HEK293 (cell line): ENCODE data around the gene DDX51.

ENCODE experiments used
- CTCF ChIA-PET: fragments of 350-600 bp; formaldehyde crosslinking; extraction: SDS; loops from one replicate; lab custom pipeline; 2021; ENCODE audit warnings: antibody characterized with exemption; lab: Yijun Ruan, JAX
- POLR2A ChIA-PET: fragments of 300-600 bp; formaldehyde crosslinking; extraction: SDS; loops from one replicate; lab custom pipeline; 2020; ENCODE audit warnings: antibody characterized with exemption, inconsistent platforms; lab: Yijun Ruan, JAX
- H3K27ac ChIP-seq: fragments of 200-500 bp; sonication (Bioruptor generic); 2 replicates; pipeline ENCODE4 v1.5.1; 2014; ENCODE audit warnings: low read depth, low read length, control low read depth, inconsistent platforms; ENCODE audit errors: extremely low read depth
- H3K36me3 ChIP-seq, 2 experiments: fragments of 200-500 bp in 1 of 2; sonication (Bioruptor generic) in 1 of 2; 1 replicate in 1 of 2; 2 replicates in 1 of 2; pipeline ENCODE4 v1.5.1; 2014 to 2017; ENCODE audit warnings: inconsistent platforms in 2 of 2, low read length in 2 of 2; ENCODE audit not compliant: control insufficient read depth in 2 of 2, insufficient read depth in 1 of 2
- H3K4me1 ChIP-seq: fragments of 200-500 bp; sonication (Bioruptor generic); 2 replicates; pipeline ENCODE4 v1.5.1; 2014; ENCODE audit warnings: mild to moderate bottlenecking, low read length, inconsistent platforms; ENCODE audit not compliant: control insufficient read depth, insufficient read depth
- H3K4me3 ChIP-seq: 2 replicates; pipeline ENCODE4 v1.5.1; 2011; ENCODE audit warnings: low read depth, mild to moderate bottlenecking, control low read depth, low read length, moderate library complexity
- H3K9me3 ChIP-seq: fragments of 200-500 bp; sonication (Bioruptor generic); 2 replicates; pipeline ENCODE4 v1.5.1; 2014; ENCODE audit warnings: low read depth, low read length, inconsistent platforms; ENCODE audit not compliant: control insufficient read depth, insufficient read depth
- AEBP2 ChIP-seq: fragments of 450-650 bp; formaldehyde crosslinking; IDR thresholded peaks from 2 replicates; pipeline ENCODE4 v1.5.1; 2016; ENCODE audit warnings: missing biosample characterization, missing genetic modification characterization, borderline replicate concordance
- CTCF ChIP-seq: fragments of 450-650 bp; formaldehyde crosslinking; IDR thresholded peaks from 2 replicates; pipeline ENCODE4 v1.5.1; 2016; ENCODE audit warnings: missing biosample characterization, missing genetic modification characterization
- ELK4 ChIP-seq: IDR thresholded peaks from 2 replicates; pipeline ENCODE4 v1.6.1; 2011; ENCODE audit warnings: mild to moderate bottlenecking, low read depth, low read length, borderline replicate concordance
- HOXC10 ChIP-seq: sonication (generic); formaldehyde crosslinking; IDR thresholded peaks from 2 replicates; pipeline ENCODE4 v1.8.1; 2023; ENCODE audit warnings: mild to moderate bottlenecking, missing genetic modification reagents
- KLF1 ChIP-seq: fragments of 450-650 bp; formaldehyde crosslinking; IDR thresholded peaks from 2 replicates; pipeline ENCODE4 v1.5.1; 2016; ENCODE audit warnings: missing biosample characterization, missing genetic modification characterization
- KLF10 ChIP-seq: fragments of 450-650 bp; IDR thresholded peaks from 2 replicates; pipeline ENCODE4 v1.5.1; 2018; ENCODE audit warnings: missing biosample characterization, mild to moderate bottlenecking, missing genetic modification characterization
- KLF17 ChIP-seq: fragments of 450-650 bp; formaldehyde crosslinking; IDR thresholded peaks from 2 replicates; pipeline ENCODE4 v1.5.1; 2016; ENCODE audit warnings: missing biosample characterization, missing genetic modification characterization
- KLF8 ChIP-seq: fragments of 450-650 bp; formaldehyde crosslinking; IDR thresholded peaks from 2 replicates; pipeline ENCODE4 v1.5.1; 2016; ENCODE audit warnings: missing biosample characterization, missing genetic modification characterization
- MZF1 ChIP-seq: fragments of 450-650 bp; formaldehyde crosslinking; IDR thresholded peaks from 2 replicates; pipeline ENCODE4 v1.5.1; 2017; ENCODE audit warnings: missing biosample characterization, missing genetic modification characterization, borderline replicate concordance
- PATZ1 ChIP-seq: fragments of 450-650 bp; formaldehyde crosslinking; IDR thresholded peaks from 2 replicates; pipeline ENCODE4 v1.5.1; 2016; ENCODE audit warnings: missing biosample characterization, missing genetic modification characterization
- PRDM1 ChIP-seq: fragments of 450-650 bp; formaldehyde crosslinking; IDR thresholded peaks from 2 replicates; pipeline ENCODE4; 2016; ENCODE audit warnings: missing biosample characterization, missing genetic modification characterization
- SP2 ChIP-seq: fragments of 450-650 bp; formaldehyde crosslinking; IDR thresholded peaks from 2 replicates; pipeline ENCODE4 v1.5.1; 2016; ENCODE audit warnings: missing biosample characterization, missing genetic modification characterization
- SP3 ChIP-seq: fragments of 450-650 bp; formaldehyde crosslinking; IDR thresholded peaks from 2 replicates; pipeline ENCODE4 v1.5.1; 2016; ENCODE audit warnings: missing biosample characterization, missing genetic modification characterization
- ZBTB6 ChIP-seq: fragments of 450-650 bp; formaldehyde crosslinking; IDR thresholded peaks from 2 replicates; pipeline ENCODE4 v1.5.1; 2017; ENCODE audit warnings: missing biosample characterization, missing genetic modification characterization
- ZBTB8A ChIP-seq: fragments of 450-650 bp; formaldehyde crosslinking; IDR thresholded peaks from 2 replicates; pipeline ENCODE4 v1.5.1; 2016; ENCODE audit warnings: missing biosample characterization, missing genetic modification characterization
- ZIC2 ChIP-seq: fragments of 450-650 bp; formaldehyde crosslinking; IDR thresholded peaks from 2 replicates; pipeline ENCODE4 v1.5.1; 2016; ENCODE audit warnings: missing biosample characterization, missing genetic modification characterization
- ZNF121 ChIP-seq: fragments of 450-650 bp; formaldehyde crosslinking; IDR thresholded peaks from 2 replicates; pipeline ENCODE4 v1.5.1; 2016; ENCODE audit warnings: missing biosample characterization, missing genetic modification characterization
- ZNF211 ChIP-seq: fragments of 450-650 bp; formaldehyde crosslinking; IDR thresholded peaks from 2 replicates; pipeline ENCODE4 v1.5.1; 2016; ENCODE audit warnings: low read depth, missing biosample characterization, missing genetic modification characterization
- ZNF324 ChIP-seq: fragments of 450-650 bp; formaldehyde crosslinking; IDR thresholded peaks from 2 replicates; pipeline ENCODE4 v1.5.1; 2016; ENCODE audit warnings: missing biosample characterization, missing genetic modification characterization
- ZNF391 ChIP-seq: fragments of 450-650 bp; formaldehyde crosslinking; IDR thresholded peaks from 2 replicates; pipeline ENCODE4 v1.5.1; 2016; ENCODE audit warnings: low read depth, missing biosample characterization, missing genetic modification characterization, borderline replicate concordance
- ZNF514 ChIP-seq: fragments of 450-650 bp; formaldehyde crosslinking; IDR thresholded peaks from 2 replicates; pipeline ENCODE4 v1.5.1; 2016; ENCODE audit warnings: missing biosample characterization, missing genetic modification characterization
- ZNF600 ChIP-seq: fragments of 450-650 bp; formaldehyde crosslinking; IDR thresholded peaks from 2 replicates; pipeline ENCODE4 v1.5.1; 2016; ENCODE audit warnings: missing biosample characterization, missing genetic modification characterization
- ZNF629 ChIP-seq: fragments of 450-650 bp; formaldehyde crosslinking; IDR thresholded peaks from 2 replicates; pipeline ENCODE4 v1.5.1; 2017; ENCODE audit warnings: missing biosample characterization, missing genetic modification characterization
- ZNF692 ChIP-seq: fragments of 450-650 bp; formaldehyde crosslinking; IDR thresholded peaks from 2 replicates; pipeline ENCODE4 v1.5.1; 2016; ENCODE audit warnings: missing biosample characterization, missing genetic modification characterization
- ZSCAN30 ChIP-seq: fragments of 450-650 bp; IDR thresholded peaks from 2 replicates; pipeline ENCODE4 v1.5.1; 2018; ENCODE audit warnings: missing biosample characterization, mild to moderate bottlenecking, missing genetic modification characterization, moderate library complexity
- ZXDB ChIP-seq: fragments of 450-650 bp; formaldehyde crosslinking; IDR thresholded peaks from 2 replicates; pipeline ENCODE4 v1.5.1; 2016; ENCODE audit warnings: missing biosample characterization, missing genetic modification characterization

DDX51 gene

GRCh38 chr12:132153501-132154340 lies 9.6 kb upstream of the DDX51 start:
- Histone ChIP-seq H3K27ac (no peak overlapping the region), H3K36me3 (peaks cover 13 to 43% of the 10 kb centered on the region in 2 experiments; a peak in 2 of 3 replicates), H3K4me3 (no peak overlapping the region), H3K9me3 (no peaks in the 10 kb centered on the region), H3K4me1 (no peaks in the 10 kb centered on the region)
- POLR2A ChIA-PET = interaction anchor here (0.6 to 1.1 kb wide), 6 partner anchors 9 to 261 kb away, joined by 3 to 9 read pairs (median 4); no protein-coding TSS in a partner anchor
- CTCF ChIA-PET = interaction anchor here (0.5 to 1.8 kb wide), 17 partner anchors 9 to 506 kb away, joined by 3 to 33 read pairs (median 3); no protein-coding TSS in a partner anchor
- TF ChIP-seq ZNF600 (tag by site-specific recombination) = peak; percentile 67
- no peak for TF ChIP-seq KLF10
- peak; percentile 87 for TF ChIP-seq ZSCAN30 (tag by site-specific recombination)
- peak; percentile 94 for TF ChIP-seq CTCF (tag by site-specific recombination)
- no peak for TF ChIP-seq PRDM1 (tag by site-specific recombination)
- peak; percentile 71 for TF ChIP-seq KLF1 (tag by site-specific recombination)
- 0 out of 2 replicates have a peak, but pooled peaks have one; percentile 27 for TF ChIP-seq SP3 (tag by site-specific recombination)
- TF ChIP-seq KLF17 (tag by site-specific recombination) = peak; percentile 86
- TF ChIP-seq ELK4 = no peak
- TF ChIP-seq ZNF391 (tag by site-specific recombination) = no peak; the same call in 1 of the 2 replicates
- peak; percentile 52; the same call in 1 of the 2 replicates for TF ChIP-seq KLF8 (tag by site-specific recombination)
- TF ChIP-seq ZBTB8A (tag by site-specific recombination) = peak; percentile 53
- TF ChIP-seq ZIC2 (tag by site-specific recombination) = peak; percentile 85
- TF ChIP-seq MZF1 (tag by site-specific recombination) = no peak
- TF ChIP-seq ZNF324 (tag by site-specific recombination) = no peak
- peak; percentile 29; the same call in 1 of the 2 replicates for TF ChIP-seq SP2 (tag by site-specific recombination)
- 0 out of 2 replicates have a peak, but pooled peaks have one; percentile 16 for TF ChIP-seq ZXDB (tag by site-specific recombination)
- TF ChIP-seq ZNF629 (tag by site-specific recombination) = peak; percentile 65
- TF ChIP-seq ZNF514 (tag by site-specific recombination) = no peak
- 0 out of 2 replicates have a peak, but pooled peaks have one; percentile 36 for TF ChIP-seq HOXC10 (CRISPR knock-in tag)
- TF ChIP-seq PATZ1 (tag by site-specific recombination) = peak; percentile 86
- TF ChIP-seq ZNF692 (tag by site-specific recombination) = no peak
- 0 out of 2 replicates have a peak, but pooled peaks have one; percentile 31 for TF ChIP-seq ZBTB6
- no peak for TF ChIP-seq ZNF211 (tag by site-specific recombination)
- peak; percentile 81 for TF ChIP-seq ZNF121 (tag by site-specific recombination)
- TF ChIP-seq AEBP2 = no peak
